Upper lobe of left lung (tissue), 6 donors: ENCODE data around the gene AQP1. TPM values are rescaled to one million over a fixed set of nuclear protein-coding genes. Genes with fewer than 3 reads are reported as not detected.

Experiments used
- ATAC-seq, 2 donors: fragments of 200-7000 bp; cut with Tn5 transposase; one replicate each; pipeline ENCODE4 v1.9.1; 2022; ENCODE audit warnings: mild to moderate bottlenecking in 2 of 2, moderate library complexity in 2 of 2; ENCODE audit not compliant: low FRiP score in 2 of 2
- DNase-seq, 2 donors: peaks; one replicate each; pipeline ENCODE4 v3.0.0-alpha.2; 2019 to 2020
- H3K27ac ChIP-seq, 4 donors: fragments of 200-600 bp; sonication (generic); one replicate each; pipeline ENCODE4 v1.5.1; 2016 to 2019
- H3K27me3 ChIP-seq, 4 donors: fragments of 200-600 bp; sonication (generic); one replicate each; pipeline ENCODE4 v1.5.1; 2017 to 2019
- H3K36me3 ChIP-seq, 4 donors: fragments of 200-600 bp; sonication (generic); one replicate each; pipeline ENCODE4 v1.5.1; 2016 to 2019
- H3K4me1 ChIP-seq, 4 donors: fragments of 200-600 bp; sonication (generic); one replicate each; pipeline ENCODE4 v1.5.1; 2018 to 2019
- H3K4me3 ChIP-seq, 4 donors: fragments of 200-600 bp; sonication (generic); one replicate each; pipeline ENCODE4 v1.5.1; 2017 to 2019; ENCODE audit warnings: mild to moderate bottlenecking in 2 of 4, moderate library complexity in 1 of 4
- H3K9me3 ChIP-seq, 4 donors: fragments of 200-600 bp; sonication (generic); one replicate each; pipeline ENCODE4 v1.5.1; 2018 to 2019
- CTCF ChIP-seq, 6 experiments: fragments of 450-650 bp in 4 of 6; fragments of 200-600 bp in 2 of 6; sonication (generic) in 2 of 6; IDR thresholded peaks; one replicate each; pipeline ENCODE4 v1.5.1; 2016 to 2019; ENCODE audit warnings: antibody characterized with exemption in 6 of 6
- EP300 ChIP-seq, 4 donors: sonication (generic); formaldehyde crosslinking; IDR thresholded peaks; one replicate each; pipeline ENCODE4 v1.5.1; 2017; ENCODE audit warnings: antibody characterized with exemption in 4 of 4, control low read depth in 2 of 4
- POLR2A ChIP-seq, 4 donors: fragments of 450-650 bp; IDR thresholded peaks; one replicate each; pipeline ENCODE4 v1.5.1; 2016 to 2017; ENCODE audit warnings: antibody characterized with exemption in 4 of 4, mild to moderate bottlenecking in 2 of 4
- POLR2AphosphoS5 ChIP-seq, 2 donors: sonication (generic); formaldehyde crosslinking; IDR thresholded peaks; one replicate each; pipeline ENCODE4 v1.5.1; 2017; ENCODE audit warnings: antibody characterized with exemption in 2 of 2
- WGBS, 2 donors: methylation state at CpG; one replicate each; pipeline ENCODE4 v1.1.5; 2017 to 2018; 5-methylcytosine and 5-hydroxymethylcytosine counted together
- total RNA-seq, 6 donors: library from RNA; depleted of rRNA in 4 of 6; stranded (reverse); fragments of >200 nt in 4 of 6; gene quantifications; one replicate each; pipeline versions ENCODE4 v1.1.0 to v1.2.1, GENCODE V29; 2016 to 2021
- donor health status: DM: no; HTN: no; CAD: no; lungs with moderate emphysema.
- donor health status: DM: no; HTN: yes; CAD: no; lungs with severe emphysema.

The AQP1 gene
- total RNA-seq, 6 donors from 2014 or later: 113 to 1,228 (median 802) TPM

DNA sequence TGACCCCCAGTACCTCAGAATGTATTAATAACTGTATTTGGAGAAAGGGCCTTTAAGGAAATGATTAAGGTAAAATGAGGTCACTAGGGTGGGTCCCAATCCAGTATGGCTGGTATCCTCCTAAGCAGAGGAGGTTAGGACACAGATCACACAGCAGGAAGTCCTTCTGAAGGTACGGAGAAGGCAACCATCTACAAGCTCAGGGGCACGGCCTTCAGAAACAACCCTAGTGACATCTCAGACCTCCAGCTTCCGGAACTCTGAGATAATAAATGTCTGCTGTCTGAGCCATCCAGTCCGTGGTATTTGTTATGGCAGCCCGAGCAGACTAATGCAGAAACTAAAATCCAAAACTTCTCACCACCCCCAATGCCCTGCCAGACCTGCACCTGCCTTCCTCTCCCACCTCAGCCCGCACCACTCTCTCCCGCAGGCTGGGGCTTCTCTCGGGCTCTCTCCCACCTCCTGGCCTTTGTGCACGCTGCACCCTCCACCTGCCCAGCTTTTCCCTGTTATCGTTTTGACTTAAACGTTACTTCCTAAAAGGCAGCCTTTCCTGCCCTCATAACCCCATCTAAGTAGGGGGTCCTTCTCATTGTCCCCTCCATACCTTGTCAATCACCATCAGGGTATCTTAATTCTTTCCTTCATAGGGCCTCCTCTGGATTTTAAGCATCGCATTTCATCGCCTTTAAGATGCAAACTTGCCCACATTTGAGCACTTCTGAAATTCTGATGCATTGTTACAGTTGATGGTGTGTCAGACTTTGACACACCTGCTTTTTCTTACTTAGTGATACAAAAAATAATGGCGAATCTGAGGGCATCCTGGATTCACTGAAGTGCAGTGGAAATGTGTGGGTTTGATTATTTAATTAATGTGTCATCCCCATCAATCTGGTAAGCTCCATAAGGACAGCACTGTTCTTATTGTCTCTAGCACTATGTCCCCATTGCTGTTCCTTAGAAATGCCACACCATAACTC lies 32.2 kb upstream of the AQP1 start:
- Histone ChIP-seq H3K27ac (no peak overlapping the region), H3K27me3 (no peaks in the 10 kb centered on the region), H3K4me3 (no peak overlapping the region), H3K9me3 (no peaks in the 10 kb centered on the region), H3K36me3 (peaks cover 0 to 4% (median 0%) of the 10 kb centered on the region in 4 donors), H3K4me1 (peaks cover 12 to 21% (median 14%) of the 10 kb centered on the region in 4 donors)
- no peak for ATAC-seq
- TF ChIP-seq POLR2AphosphoS5 (IDR thresholded peaks at IDR 0.05) (no peak), EP300 (IDR thresholded peaks at IDR 0.05) (no peak), CTCF (IDR thresholded peaks at IDR 0.05) (no peak), POLR2A (IDR thresholded peaks at IDR 0.05) (no peak)
- no peak for DNase-seq
- 84 to 88% methylated on average over 14 of the region's 14 CpGs for WGBS, 2 donors

DNA sequence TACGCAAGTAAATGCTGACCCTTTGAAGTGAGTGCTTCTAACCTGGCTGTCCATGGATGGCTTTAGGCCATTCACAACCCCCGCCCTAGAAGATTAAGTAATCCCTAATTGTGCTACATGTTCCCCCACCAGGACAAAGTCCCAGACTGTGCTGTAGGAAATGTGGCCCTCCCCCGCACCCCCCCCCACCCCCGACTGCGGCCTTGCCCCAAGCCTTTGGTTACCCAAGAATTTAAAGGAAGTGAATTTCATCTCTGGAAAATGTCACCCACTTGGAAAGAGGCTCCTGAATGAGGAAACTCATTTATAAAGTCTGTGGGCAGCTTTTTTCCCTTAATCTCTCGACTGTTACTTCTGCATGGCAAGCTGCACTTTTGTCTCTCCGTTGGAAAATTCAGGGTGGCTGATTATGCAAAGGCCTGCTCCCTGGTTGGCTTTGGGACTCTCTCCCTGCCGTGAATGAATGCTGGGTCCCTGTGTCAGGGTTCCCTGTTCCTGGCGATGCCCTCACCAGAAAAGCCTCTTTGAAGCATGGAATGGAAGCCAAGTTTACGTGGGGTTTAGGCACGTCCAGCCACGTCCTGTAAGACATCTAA lies 31.4 kb upstream of the AQP1 start:
- TF ChIP-seq POLR2AphosphoS5 (IDR thresholded peaks at IDR 0.05): no peak
- TF ChIP-seq EP300 (IDR thresholded peaks at IDR 0.05): no peak
- TF ChIP-seq POLR2A (IDR thresholded peaks at IDR 0.05): no peak
- no peak for TF ChIP-seq CTCF (IDR thresholded peaks at IDR 0.05)
- DNase-seq: no peak
- 46 to 57% methylated on average over 12 of the region's 12 CpGs for WGBS, 2 donors
- Histone ChIP-seq H3K27ac (peak overlapping the region in 1 of 4 donors; percentile 12), H3K36me3 (peaks cover 0 to 4% (median 0%) of the 10 kb centered on the region in 4 donors), H3K4me1 (peaks cover 12 to 21% (median 14%) of the 10 kb centered on the region in 4 donors), H3K9me3 (no peaks in the 10 kb centered on the region), H3K4me3 (no peak overlapping the region), H3K27me3 (no peaks in the 10 kb centered on the region)
- no peak for ATAC-seq

DNA sequence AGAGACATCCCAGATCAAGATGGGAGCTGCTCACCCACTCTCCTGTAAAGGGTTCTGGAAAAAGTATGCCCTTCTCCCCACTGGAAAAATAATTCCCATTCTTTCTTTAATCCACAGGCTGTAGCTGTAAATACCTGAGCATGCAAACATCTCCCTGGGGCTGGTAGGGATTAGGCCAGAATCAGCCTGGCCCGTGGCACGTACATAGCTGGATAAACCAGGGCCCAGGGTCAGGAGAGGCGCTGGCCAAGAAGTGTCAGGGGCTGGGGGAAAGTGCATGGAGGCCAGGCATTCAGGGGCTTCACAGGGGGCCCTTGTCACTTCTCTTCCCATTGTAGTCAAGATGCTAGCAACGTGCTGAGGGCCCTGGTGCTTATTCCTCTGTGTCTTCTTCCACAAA lies 30.7 kb upstream of the AQP1 start:
- TF ChIP-seq POLR2AphosphoS5 (IDR thresholded peaks at IDR 0.05) (no peak), EP300 (IDR thresholded peaks at IDR 0.05) (no peak), POLR2A (IDR thresholded peaks at IDR 0.05) (no peak), CTCF (IDR thresholded peaks at IDR 0.05) (no peak)
- peaks cover 12 to 21% (median 14%) of the 10 kb centered on the region in 4 donors for H3K4me1 ChIP-seq
- no peak overlapping the region for H3K27ac ChIP-seq
- H3K36me3 ChIP-seq: no peaks in the 10 kb centered on the region
- DNase-seq (no peak), ATAC-seq (no peak)
- no peak overlapping the region for H3K4me3 ChIP-seq
- no peaks in the 10 kb centered on the region for H3K27me3 ChIP-seq
- no peaks in the 10 kb centered on the region for H3K9me3 ChIP-seq
- WGBS, 2 donors: 85 to 93% methylated on average over 4 of the region's 4 CpGs

DNA sequence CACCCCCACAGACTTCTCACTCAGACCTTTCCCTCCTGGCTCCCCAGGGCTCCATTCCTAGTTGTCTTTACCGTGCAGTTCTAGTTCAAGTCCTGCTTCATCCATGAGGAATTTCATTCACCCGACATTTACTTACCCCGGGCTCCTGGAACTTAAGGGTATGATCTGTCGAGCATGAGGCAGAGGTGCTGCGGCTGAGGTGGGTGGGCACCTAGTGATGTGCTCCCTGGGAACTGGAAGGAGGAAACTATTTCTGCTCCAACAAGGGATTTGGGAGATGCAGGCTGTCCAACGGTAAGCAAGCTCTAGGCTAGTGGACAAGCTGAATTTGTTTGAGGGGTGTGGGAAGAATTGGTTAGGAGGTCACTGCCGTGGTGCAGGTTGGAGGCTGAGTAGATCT lies 30.2 kb upstream of the AQP1 start:
- ATAC-seq: no peak
- Histone ChIP-seq H3K9me3 (no peaks in the 10 kb centered on the region), H3K27ac (no peak overlapping the region), H3K4me1 (peaks cover 13 to 21% (median 16%) of the 10 kb centered on the region in 4 donors), H3K4me3 (no peak overlapping the region), H3K36me3 (no peaks in the 10 kb centered on the region), H3K27me3 (no peaks in the 10 kb centered on the region)
- TF ChIP-seq CTCF (IDR thresholded peaks at IDR 0.05) (no peak), POLR2AphosphoS5 (IDR thresholded peaks at IDR 0.05) (no peak), EP300 (IDR thresholded peaks at IDR 0.05) (no peak), POLR2A (IDR thresholded peaks at IDR 0.05) (no peak)
- no peak for DNase-seq
- 91 to 93% methylated on average over 7 of the region's 7 CpGs for WGBS, 2 donors
